ENCODE data around the gene EDIL3.
"Not testable (repeated sequence)": the region's sequence is repeated elsewhere in the genome, so short reads cannot be mapped to it uniquely, and the experiment has no call there.

The EDIL3 gene

DNA sequence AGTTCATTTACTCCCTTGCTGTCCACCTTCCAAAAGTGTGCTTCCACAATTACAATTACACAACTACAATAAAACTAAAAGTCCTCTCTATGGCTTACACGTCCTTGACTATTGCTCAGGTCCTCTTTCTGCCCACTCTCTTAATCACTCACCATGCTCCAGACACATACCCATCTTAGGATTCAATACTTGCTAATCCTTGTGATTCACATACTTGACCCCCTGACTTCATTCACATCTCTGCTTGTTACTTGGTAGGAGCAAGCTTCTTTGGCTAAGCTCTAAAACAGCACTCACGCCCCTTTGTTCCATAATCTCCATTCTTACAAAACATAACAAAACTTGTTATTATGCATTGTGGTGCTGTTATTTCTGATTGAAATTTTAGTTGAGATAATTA lies 215.8 kb downstream of the EDIL3 start:
- no peak for DNase-seq (ENCODE audit: low read depth)

DNA sequence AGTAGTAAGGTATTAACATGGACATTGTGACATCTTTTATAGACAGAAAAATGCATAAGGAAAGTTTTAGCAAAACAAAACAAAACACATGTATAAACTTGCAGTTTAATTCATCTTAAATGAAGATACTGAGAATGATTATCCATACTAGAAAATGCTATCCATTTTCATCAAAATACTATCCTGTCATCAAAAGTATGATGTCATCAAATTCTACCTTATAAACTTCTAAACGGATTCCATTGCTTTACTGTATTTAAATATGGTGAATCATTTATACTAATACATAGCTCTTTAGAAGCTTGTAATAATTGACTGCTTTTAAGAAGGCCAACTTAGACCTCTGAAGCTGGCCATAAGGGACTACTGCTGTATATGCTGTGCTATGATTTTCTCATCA lies 221.0 kb downstream of the EDIL3 start:
- DNase-seq (ENCODE audit: low read depth): no peak

- no peak for DNase-seq (ENCODE audit: low read depth)
Observed at GRCh38 chr5:84162695-84163094, 222.0 kb downstream of the EDIL3 start.

DNA sequence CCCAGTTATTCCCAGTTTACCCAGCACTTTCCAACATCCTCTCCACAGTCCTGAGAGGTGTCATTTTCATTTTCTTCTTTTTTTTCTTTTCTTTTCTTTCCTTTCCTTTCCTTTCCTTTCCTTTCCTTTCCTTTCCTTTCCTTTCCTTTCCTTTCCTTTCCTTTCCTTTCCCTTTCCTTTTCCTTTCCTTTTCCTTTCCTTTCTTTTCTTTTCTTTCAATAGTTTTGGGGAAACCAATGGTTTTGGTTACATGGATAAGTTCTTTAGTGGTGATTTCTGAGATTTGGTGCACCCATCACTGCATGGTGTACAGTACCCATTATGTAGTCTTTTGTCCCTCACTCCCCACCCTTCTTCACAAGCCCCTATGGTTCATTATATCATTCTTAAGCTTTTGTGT lies 224.0 kb downstream of the EDIL3 start:
- not testable (repeated sequence) for DNase-seq (ENCODE audit: low read depth)

DNA sequence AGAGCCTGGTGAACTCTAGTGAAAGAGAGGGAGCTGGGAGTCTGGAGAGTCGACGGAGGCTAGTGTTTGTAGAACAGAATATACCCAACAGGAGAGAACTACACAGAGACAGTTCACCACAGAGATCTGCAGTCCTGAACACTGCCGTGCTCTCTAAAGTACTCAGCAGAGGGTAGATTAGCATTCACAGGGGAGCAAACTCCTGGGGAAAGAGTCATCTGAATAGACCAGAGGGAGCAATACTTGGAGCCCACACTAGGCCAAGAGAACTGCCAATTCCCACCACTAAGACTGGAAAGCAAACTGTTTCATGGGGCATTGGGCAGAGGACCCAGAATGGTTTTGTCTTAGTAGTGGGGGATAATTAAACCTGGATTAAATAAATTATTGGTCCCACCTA lies 235.6 kb downstream of the EDIL3 start:
- no peak for DNase-seq (ENCODE audit: low read depth)

DNA sequence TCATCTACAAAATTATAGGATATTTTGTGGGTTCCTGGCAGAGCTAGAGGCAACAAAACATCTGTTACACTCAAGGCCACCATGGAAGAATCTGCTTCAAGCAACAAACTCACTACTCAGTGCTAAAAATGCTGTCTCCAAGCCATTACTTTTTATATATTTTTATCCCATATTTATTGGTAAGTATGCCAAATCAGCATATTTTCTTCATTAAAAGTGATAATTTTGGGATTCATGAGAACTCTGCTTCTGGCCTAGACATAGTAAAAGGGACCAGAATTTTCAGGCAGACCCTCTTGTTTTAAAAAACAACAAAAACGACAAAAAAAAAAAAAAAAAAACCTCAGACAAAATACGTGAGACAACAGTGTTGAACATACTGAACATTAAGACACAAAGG lies 236.0 kb downstream of the EDIL3 start:
- no peak for DNase-seq (ENCODE audit: low read depth)

DNA sequence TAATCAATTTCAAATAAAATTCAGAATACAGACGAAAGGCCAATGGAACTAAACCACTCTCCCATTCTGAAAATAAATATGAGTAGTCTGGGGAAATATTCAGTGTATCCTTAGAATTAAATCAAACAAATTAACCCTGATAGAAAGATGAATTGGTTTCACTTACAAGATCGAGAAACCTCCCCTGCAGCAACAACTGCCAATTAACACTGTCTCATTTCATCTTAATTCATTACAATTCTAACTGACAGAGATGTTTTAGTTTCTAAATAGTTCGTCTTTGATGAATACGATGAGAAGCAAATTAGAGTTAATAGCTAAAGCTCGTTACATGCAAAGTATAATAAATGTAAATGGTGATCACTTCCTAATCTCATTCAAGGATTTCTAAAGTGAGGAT lies 247.1 kb downstream of the EDIL3 start:
- no peak for DNase-seq (ENCODE audit: low read depth)

GRCh38 chr5:84131372-84131771 lies 253.3 kb downstream of the EDIL3 start:
- DNase-seq (ENCODE audit: low read depth): no peak

DNA sequence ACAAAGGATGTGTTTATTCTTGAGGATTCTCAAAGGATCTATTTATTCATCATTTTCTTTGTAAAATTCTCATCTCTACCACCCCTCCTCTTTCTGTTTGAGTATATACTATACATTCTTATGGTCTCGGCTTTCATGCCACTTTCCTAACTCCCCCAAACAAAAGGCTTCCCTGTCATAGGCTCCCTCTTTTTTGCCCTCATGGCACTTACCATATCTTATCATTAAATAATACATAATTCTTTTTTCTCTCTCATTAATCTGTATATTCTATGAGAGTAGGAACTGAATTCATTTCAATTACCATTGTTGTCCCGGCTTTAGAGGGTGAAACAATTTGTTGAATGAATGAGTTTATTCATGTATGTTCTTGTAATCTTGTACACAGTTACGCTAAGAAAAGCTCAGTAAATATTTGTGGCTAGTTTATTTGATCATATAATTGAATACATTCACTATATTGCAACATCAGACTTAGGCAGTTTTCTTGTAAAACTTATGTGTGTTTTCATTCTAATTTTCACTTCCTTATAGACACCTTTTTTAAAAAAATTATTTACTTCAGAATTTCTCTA lies 254.6 kb downstream of the EDIL3 start:
- no peak for DNase-seq (ENCODE audit: low read depth)

- no peak for DNase-seq (ENCODE audit: low read depth)
Observed at GRCh38 chr5:84125216-84125615, 259.5 kb downstream of the EDIL3 start.

DNA sequence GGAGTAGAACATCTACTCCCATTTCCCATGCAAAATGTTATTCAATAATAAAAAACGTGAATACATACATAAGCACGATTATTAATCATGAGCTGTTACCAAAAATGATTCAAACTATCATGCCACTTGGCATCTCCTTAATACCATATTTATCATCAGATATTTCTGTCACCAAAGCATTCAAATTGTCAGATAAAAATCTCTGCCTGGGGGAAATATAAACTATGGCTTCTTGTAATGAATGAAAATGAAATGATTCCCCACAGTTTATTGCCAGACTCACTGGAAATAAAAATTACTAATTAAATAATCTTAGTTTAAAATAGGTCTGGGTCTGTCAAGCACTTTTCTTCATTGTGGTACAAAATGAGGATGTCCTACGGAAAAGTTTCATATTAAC lies 265.4 kb downstream of the EDIL3 start:
- DNase-seq (ENCODE audit: low read depth): no peak

- no peak for DNase-seq (ENCODE audit: low read depth)
Observed at GRCh38 chr5:84118551-84118950, 266.1 kb downstream of the EDIL3 start.

GRCh38 chr5:84115727-84116126 lies 269.0 kb downstream of the EDIL3 start:
- DNase-seq (ENCODE audit: low read depth): no peak

- no peak for DNase-seq (ENCODE audit: low read depth)
Observed at GRCh38 chr5:84113246-84114105, 271.2 kb downstream of the EDIL3 start.

GRCh38 chr5:84092738-84093137 lies 291.9 kb downstream of the EDIL3 start:
- no peak for DNase-seq (ENCODE audit: low read depth)

GRCh38 chr5:84091127-84091799 lies 293.4 kb downstream of the EDIL3 start:
- DNase-seq (ENCODE audit: low read depth): no peak

DNA sequence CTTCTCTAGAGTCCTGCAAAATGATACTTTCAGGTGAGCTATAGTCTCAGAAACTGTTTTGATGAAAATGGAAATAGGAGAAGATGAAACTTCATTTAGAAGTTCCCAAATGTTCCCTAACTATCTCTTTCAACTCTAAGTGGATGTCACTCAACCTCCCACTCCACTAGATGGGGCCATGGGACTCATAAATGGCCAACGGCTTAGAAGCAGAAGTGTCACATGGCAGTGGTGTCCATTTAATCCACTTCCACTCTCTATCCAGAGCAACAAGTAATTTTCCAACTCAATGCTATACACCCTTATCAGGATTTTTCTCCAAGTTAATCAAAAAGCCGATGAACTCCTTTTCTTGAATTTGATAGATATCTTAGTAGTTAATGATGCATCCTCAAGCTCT lies 295.7 kb downstream of the EDIL3 start:
- no peak for DNase-seq (ENCODE audit: low read depth)

DNA sequence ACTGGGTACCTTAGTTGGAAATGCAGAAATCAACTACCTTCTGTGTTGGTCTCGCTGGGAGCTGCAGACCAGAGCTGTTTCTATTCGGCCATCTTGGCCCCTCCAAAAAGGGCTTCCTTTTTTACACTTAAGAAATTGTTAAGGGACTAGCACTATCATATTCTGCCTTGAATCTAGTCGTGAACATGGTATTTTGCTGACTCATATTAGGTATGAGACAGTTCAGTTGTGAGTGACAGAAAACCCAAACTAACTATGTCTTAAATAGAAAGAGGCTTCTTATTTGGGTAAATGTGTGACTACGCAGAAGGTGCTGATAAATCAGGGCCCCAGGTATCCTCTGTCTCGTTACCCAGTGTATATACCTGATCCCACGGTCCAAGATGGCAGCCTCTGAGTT lies 298.2 kb downstream of the EDIL3 start:
- DNase-seq (ENCODE audit: low read depth): no peak

GRCh38 chr5:84085387-84086041 lies 299.2 kb downstream of the EDIL3 start:
- no peak for DNase-seq (ENCODE audit: low read depth)

DNA sequence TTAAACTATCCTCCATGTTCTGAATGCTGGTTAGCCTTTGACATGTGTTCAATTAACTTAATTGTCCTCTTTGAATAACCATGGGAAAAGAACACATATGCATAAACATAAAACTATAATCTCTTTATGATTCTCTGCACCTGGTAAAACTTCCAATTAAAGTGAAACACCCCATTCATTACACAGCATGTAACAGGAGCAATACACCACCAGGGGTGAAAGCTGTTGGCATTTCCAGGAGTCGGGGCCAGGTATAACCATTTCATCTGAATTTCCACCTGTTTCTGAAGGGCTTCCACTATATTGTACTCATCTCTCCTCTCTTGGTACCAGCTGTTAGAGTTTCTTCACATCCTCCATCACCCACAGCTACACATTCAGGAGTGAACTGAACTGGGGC lies 303.8 kb downstream of the EDIL3 start:
- DNase-seq (ENCODE audit: low read depth): no peak

DNA sequence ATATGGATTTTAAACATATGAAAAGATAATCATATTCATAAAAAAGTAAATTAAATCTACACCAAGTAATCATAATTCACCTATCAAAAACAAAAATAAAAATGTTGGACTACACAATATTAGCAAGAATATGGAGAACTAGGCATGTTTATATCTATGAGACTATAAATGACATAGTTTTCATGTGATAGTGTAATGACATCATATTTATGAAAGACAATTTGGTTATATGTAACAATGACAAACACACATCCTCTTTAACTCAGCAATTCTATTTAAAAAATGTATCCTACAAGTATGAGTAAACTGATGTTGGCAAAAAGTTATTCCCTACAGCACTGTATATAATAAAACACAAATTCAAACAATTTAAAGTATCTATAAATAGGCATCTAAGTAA lies 312.3 kb downstream of the EDIL3 start:
- DNase-seq (ENCODE audit: low read depth): no peak

DNA sequence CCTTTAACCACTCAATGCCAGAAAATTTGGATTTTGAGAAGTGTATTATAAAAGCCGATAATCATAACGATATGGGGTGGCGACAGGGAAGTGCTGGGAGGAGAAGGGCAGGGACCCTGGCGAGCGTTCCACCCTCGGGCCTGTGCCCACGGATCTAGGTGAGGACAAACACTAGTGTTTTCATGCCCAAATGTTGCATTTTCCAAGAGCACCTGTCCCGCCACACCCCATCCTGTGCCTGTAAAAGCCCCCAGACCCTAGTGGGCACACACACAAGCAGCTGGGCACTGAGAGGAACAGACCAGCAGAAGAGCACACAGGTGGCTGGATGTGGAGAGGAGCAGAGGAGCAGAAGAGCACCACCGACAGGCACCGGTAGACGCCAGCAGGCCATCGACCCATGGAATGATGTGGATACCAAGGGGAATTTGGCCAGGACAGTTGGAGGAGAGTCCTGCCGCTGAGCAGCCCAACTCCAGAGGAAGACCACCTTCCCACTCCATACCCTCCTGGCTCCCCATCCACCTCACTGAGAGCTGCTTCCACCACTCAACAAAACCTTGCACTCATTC lies 315.0 kb downstream of the EDIL3 start:
- DNase-seq (ENCODE audit: low read depth): no peak
